ENCODE measurements around the gene CRISPLD2. TPM values are rescaled to one million over a fixed set of nuclear protein-coding genes. Genes with fewer than 3 reads are reported as not detected.
"Not testable (repeated sequence)": the region's sequence is repeated elsewhere in the genome, so short reads cannot be mapped to it uniquely, and the experiment has no call there.

The CRISPLD2 gene
- polyA plus RNA-seq, 2 donors = 3.7 to 8.8 TPM

DNA sequence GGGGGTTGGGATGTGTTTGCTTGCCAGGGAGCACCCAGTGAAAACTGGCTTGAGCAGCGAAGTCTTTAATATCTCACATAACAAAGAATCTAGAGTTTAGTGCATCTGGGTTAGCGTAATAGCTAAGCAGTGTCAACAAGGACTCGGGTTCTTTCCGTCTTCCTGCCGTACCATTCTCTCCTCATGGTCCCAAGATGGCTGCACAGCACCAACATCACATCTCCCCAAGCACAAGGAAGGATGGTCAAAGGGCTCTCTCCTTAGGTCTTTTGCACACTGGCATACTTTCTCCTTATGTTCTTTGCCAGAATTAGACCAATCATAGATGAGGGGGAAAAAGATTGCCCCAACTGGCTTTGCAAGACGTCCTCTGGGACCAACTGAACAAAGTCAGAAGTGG, 30.9 kb downstream of the CRISPLD2 start:
- H3K36me3 ChIP-seq (ENCODE audit: control insufficient read depth in 2 of 2, insufficient read depth in 2 of 2, low read length in 1 of 2) = peaks cover 0 to 5% of the 10 kb centered on the region in 2 donors
- no peak overlapping the region for H3K4me3 ChIP-seq (ENCODE audit: low read depth in 1 of 2, low read length in 2 of 2)
- no peaks in the 10 kb centered on the region for H3K9me3 ChIP-seq (ENCODE audit: control insufficient read depth in 2 of 2, insufficient read depth in 1 of 2, low read depth in 1 of 2, low read length in 1 of 2)
- no peaks in the 10 kb centered on the region for H3K27me3 ChIP-seq (ENCODE audit: control insufficient read depth in 1 of 2, insufficient read depth in 2 of 2, low read length in 2 of 2)
- WGBS, 2 donors = 93 to 96% methylated on average over 6 of the region's 6 CpGs
- H3K4me1 ChIP-seq (ENCODE audit: control insufficient read depth in 2 of 2, insufficient read depth in 2 of 2, low read length in 1 of 2) = no peaks in the 10 kb centered on the region
- no peak overlapping the region for H3K27ac ChIP-seq (ENCODE audit: low read depth in 2 of 2, low read length in 1 of 2)

DNA sequence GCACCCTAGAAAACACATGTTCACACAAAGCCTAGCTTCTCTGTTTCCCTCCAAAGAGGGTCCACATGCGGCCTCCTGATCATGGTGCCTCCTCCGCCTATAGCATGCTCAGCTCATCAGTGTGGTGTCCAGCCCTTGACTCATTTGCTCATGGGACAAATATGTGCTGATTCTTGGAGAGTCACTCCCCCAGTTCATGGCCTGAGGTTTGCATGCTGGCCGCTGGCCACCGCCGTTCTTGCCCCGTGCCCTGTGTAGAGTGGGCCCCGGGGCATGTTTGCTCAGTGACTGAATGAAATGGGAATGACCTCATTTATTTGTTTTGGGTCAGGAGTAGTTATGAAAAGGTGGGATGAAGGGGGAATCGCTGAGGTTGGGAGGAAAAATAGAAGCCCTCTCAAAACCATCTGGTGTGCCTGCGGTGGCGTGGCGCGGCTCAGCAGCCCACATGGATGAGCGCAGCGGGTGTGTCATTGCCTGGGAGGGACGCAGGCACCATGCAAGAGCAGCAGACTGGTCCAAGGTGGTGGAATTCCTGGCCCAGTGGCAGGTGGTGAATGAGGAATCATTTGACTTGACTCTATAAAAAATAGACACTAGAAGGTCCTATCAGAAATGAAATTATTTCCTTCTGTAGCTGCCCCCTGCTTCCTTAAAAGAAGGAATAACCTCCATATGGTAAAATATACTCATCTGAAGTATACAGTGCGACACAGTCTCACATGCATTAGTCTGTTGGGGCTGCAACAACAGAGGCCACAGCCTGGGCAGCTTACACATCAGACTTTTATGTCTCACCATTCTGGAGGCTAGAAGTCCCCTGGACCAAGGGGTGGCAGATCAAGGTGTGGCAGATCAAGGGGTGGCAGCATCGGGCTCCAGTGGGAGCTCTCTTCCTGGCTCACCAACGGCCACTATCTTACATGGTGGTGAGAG, 31.7 kb downstream of the CRISPLD2 start:
- H3K27ac ChIP-seq (ENCODE audit: low read depth in 2 of 2, low read length in 1 of 2) = no peak overlapping the region

DNA sequence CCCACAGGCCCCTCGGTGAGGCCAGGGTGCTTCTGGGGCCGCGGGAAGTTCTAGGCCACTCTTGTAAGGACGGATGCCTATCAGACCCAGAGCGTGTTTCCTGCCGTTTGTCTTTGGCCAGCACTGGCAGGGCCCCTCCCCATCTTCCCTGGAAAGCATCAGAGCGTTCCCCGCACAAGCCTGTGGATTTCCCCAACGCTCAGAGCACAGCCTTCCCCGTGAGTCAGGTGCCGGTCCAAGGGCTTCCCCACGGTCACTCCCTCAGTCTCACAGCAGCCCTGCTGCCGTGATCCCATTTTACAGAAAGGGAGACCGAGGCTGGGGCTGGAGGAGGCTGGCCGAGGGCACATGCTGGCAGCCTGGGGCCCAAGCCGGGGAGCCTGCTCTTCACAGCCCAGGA, 33.7 kb downstream of the CRISPLD2 start:
- WGBS, 2 donors = 73 to 77% methylated on average over 16 of the region's 16 CpGs
- no peak overlapping the region for H3K27ac ChIP-seq (ENCODE audit: low read depth in 2 of 2, low read length in 1 of 2)

More for the DNA sequence above, 31.7 kb downstream of the CRISPLD2 start:
- H3K36me3 ChIP-seq (ENCODE audit: control insufficient read depth in 2 of 2, insufficient read depth in 2 of 2, low read length in 1 of 2) = peaks cover 0 to 2% of the 10 kb centered on the region in 2 donors
- no peak overlapping the region for H3K4me3 ChIP-seq (ENCODE audit: low read depth in 1 of 2, low read length in 2 of 2)
- H3K9me3 ChIP-seq (ENCODE audit: control insufficient read depth in 2 of 2, insufficient read depth in 1 of 2, low read depth in 1 of 2, low read length in 1 of 2) = no peaks in the 10 kb centered on the region
- H3K4me1 ChIP-seq (ENCODE audit: control insufficient read depth in 2 of 2, insufficient read depth in 2 of 2, low read length in 1 of 2) = no peaks in the 10 kb centered on the region
- 68 to 74% methylated on average over 18 of the region's 18 CpGs for WGBS, 2 donors
- no peaks in the 10 kb centered on the region for H3K27me3 ChIP-seq (ENCODE audit: control insufficient read depth in 1 of 2, insufficient read depth in 2 of 2, low read length in 2 of 2)

DNA sequence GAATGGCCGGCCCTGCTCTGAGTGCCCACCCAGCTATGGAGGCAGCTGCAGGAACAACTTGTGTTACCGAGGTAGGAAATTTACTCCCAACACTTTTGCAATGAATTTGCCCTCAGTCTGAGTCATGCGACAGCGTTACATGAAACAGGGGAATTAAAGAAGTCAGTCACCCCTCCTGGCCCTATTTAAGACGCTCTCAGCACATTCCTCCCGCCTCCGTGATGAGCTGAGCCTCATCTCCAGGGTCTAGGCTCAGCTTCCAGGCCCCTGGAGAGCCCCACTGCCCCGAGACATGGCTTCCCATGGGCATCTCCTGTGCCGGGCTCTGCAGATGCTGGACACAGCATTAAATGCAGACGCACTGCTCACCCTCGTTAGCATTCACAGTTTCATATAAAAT, 35.0 kb downstream of the CRISPLD2 start:
- H3K27ac ChIP-seq (ENCODE audit: low read depth in 2 of 2, low read length in 1 of 2) = no peak overlapping the region
- H3K4me1 ChIP-seq (ENCODE audit: control insufficient read depth in 2 of 2, insufficient read depth in 2 of 2, low read length in 1 of 2) = no peaks in the 10 kb centered on the region
- no peak overlapping the region for H3K4me3 ChIP-seq (ENCODE audit: low read depth in 1 of 2, low read length in 2 of 2)
- H3K36me3 ChIP-seq (ENCODE audit: control insufficient read depth in 2 of 2, insufficient read depth in 2 of 2, low read length in 1 of 2) = peaks cover 0 to 1% of the 10 kb centered on the region in 2 donors
- H3K9me3 ChIP-seq (ENCODE audit: control insufficient read depth in 2 of 2, insufficient read depth in 1 of 2, low read depth in 1 of 2, low read length in 1 of 2) = no peaks in the 10 kb centered on the region
- H3K27me3 ChIP-seq (ENCODE audit: control insufficient read depth in 1 of 2, insufficient read depth in 2 of 2, low read length in 2 of 2) = no peaks in the 10 kb centered on the region
- WGBS, 2 donors = 84 to 88% methylated on average over 11 of the region's 11 CpGs

More for the DNA sequence above, 33.7 kb downstream of the CRISPLD2 start:
- Histone ChIP-seq H3K9me3 (ENCODE audit: control insufficient read depth in 2 of 2, insufficient read depth in 1 of 2, low read depth in 1 of 2, low read length in 1 of 2) (no peaks in the 10 kb centered on the region), H3K4me1 (ENCODE audit: control insufficient read depth in 2 of 2, insufficient read depth in 2 of 2, low read length in 1 of 2) (no peaks in the 10 kb centered on the region), H3K4me3 (ENCODE audit: low read depth in 1 of 2, low read length in 2 of 2) (no peak overlapping the region), H3K36me3 (ENCODE audit: control insufficient read depth in 2 of 2, insufficient read depth in 2 of 2, low read length in 1 of 2) (peaks cover 0 to 1% of the 10 kb centered on the region in 2 donors), H3K27me3 (ENCODE audit: control insufficient read depth in 1 of 2, insufficient read depth in 2 of 2, low read length in 2 of 2) (no peaks in the 10 kb centered on the region)

DNA sequence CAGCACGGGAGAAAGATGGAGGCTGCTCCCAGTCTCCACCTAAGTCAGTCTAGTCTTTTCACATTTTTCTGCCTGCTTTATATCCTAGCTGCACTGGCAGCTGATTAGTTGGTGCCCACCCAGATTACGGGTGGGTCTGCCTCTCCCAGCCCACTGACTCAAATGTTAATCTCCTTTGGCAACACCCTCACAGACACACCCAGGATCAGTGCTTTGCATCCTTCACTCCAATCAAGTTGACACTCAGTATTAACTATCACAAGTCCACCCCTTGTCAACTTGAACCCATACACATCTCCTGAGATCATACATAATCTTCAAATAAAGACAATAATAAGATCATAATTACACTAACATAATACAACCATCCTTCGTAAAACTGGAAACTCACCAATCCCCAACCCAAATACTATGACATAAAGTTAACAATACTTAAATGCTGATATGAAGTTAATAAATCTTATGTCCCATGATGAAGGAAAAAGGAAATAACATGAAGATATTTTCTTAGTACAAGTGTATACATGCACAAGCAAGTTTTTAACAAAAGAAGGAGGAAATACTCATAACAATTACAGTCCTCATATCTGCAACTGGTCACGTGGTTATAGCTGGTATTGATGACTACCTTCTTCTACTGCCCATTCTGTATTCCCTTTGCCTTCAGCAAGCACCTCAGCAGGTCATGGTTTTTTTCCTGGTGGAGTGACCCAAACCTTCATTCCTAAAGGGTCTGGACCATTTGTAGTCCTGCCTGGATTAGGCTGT, 35.8 kb downstream of the CRISPLD2 start:
- H3K4me1 ChIP-seq (ENCODE audit: control insufficient read depth in 2 of 2, insufficient read depth in 2 of 2, low read length in 1 of 2); H3K27ac ChIP-seq (ENCODE audit: low read depth in 2 of 2, low read length in 1 of 2); H3K4me3 ChIP-seq (ENCODE audit: low read depth in 1 of 2, low read length in 2 of 2); H3K9me3 ChIP-seq (ENCODE audit: control insufficient read depth in 2 of 2, insufficient read depth in 1 of 2, low read depth in 1 of 2, low read length in 1 of 2); H3K36me3 ChIP-seq (ENCODE audit: control insufficient read depth in 2 of 2, insufficient read depth in 2 of 2, low read length in 1 of 2); H3K27me3 ChIP-seq (ENCODE audit: control insufficient read depth in 1 of 2, insufficient read depth in 2 of 2, low read length in 2 of 2): not testable (repeated sequence)
- WGBS, 2 donors = 63 to 72% methylated on average over 4 of the region's 4 CpGs

DNA sequence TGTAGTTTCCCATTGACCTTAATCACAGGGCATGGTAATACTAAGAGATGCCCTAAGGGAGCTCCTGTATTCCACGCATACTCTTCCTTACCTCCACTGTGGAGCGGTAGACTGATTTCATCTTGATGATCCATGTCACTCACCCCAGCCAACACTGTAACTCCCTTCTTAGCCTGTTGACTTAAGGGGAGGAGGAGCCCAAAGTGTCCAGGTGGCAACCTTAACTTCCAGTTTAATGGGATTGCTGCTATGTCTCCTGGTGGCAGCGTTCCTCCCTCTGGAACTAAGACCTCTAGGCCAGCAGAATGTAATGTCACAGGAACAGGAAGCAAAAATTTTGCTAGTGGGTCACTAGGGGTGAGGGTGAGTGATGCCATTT, 36.4 kb downstream of the CRISPLD2 start:
- H3K36me3 ChIP-seq (ENCODE audit: control insufficient read depth in 2 of 2, insufficient read depth in 2 of 2, low read length in 1 of 2); H3K9me3 ChIP-seq (ENCODE audit: control insufficient read depth in 2 of 2, insufficient read depth in 1 of 2, low read depth in 1 of 2, low read length in 1 of 2): not testable (repeated sequence)
- 86 to 91% methylated on average over 3 of the region's 3 CpGs for WGBS, 2 donors

DNA sequence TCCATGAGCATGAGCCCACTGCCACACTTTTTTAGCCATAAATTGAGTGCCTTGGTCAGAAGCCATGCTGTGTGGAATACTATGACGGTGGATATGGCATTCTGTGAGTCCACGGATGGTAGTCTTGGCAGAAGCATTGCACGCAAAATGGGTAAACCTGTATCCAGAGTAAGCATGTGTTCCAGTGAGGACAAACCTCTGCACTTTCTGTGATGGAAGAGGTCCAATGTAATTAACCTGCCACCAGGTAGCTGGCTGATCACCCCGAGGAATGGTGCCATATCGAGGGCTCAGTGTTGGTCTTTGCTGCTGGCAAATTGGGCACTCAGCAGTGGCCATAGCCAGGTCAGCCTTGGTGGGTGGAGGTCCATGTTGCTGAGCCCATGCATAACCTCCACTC, 37.0 kb downstream of the CRISPLD2 start:
- not testable (repeated sequence) for H3K36me3 ChIP-seq (ENCODE audit: control insufficient read depth in 2 of 2, insufficient read depth in 2 of 2, low read length in 1 of 2); H3K9me3 ChIP-seq (ENCODE audit: control insufficient read depth in 2 of 2, insufficient read depth in 1 of 2, low read depth in 1 of 2, low read length in 1 of 2); H3K27ac ChIP-seq (ENCODE audit: low read depth in 2 of 2, low read length in 1 of 2); H3K4me3 ChIP-seq (ENCODE audit: low read depth in 1 of 2, low read length in 2 of 2); H3K4me1 ChIP-seq (ENCODE audit: control insufficient read depth in 2 of 2, insufficient read depth in 2 of 2, low read length in 1 of 2); H3K27me3 ChIP-seq (ENCODE audit: control insufficient read depth in 1 of 2, insufficient read depth in 2 of 2, low read length in 2 of 2)
- WGBS, 2 donors = 93 to 95% methylated on average over 5 of the region's 5 CpGs

More for the DNA sequence above, 36.4 kb downstream of the CRISPLD2 start:
- H3K4me1 ChIP-seq (ENCODE audit: control insufficient read depth in 2 of 2, insufficient read depth in 2 of 2, low read length in 1 of 2); H3K27ac ChIP-seq (ENCODE audit: low read depth in 2 of 2, low read length in 1 of 2); H3K27me3 ChIP-seq (ENCODE audit: control insufficient read depth in 1 of 2, insufficient read depth in 2 of 2, low read length in 2 of 2); H3K4me3 ChIP-seq (ENCODE audit: low read depth in 1 of 2, low read length in 2 of 2): not testable (repeated sequence)

DNA sequence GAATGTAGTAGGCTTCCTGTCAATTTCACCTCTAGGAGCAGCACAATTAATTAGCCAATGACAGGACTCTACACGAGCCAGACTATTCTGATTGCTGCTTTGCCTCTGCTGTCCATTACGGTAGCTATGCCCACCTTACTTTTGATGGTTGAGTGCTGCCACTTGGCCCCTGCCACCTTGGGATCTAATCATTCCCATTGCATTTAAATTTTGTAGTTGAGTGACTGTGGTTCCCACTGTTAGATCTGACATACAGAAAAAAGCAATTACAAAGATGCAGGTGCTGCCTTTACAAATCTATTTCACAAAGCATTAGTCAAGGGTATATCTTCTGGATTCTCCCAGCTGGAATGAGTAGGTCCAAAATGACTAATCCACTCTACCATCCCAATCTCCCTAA, 39.9 kb downstream of the CRISPLD2 start:
- Histone ChIP-seq H3K4me1 (ENCODE audit: control insufficient read depth in 2 of 2, insufficient read depth in 2 of 2, low read length in 1 of 2) (no peaks in the 10 kb centered on the region), H3K27me3 (ENCODE audit: control insufficient read depth in 1 of 2, insufficient read depth in 2 of 2, low read length in 2 of 2) (no peaks in the 10 kb centered on the region), H3K36me3 (ENCODE audit: control insufficient read depth in 2 of 2, insufficient read depth in 2 of 2, low read length in 1 of 2) (no peaks in the 10 kb centered on the region), H3K4me3 (ENCODE audit: low read depth in 1 of 2, low read length in 2 of 2) (no peak overlapping the region), H3K27ac (ENCODE audit: low read depth in 2 of 2, low read length in 1 of 2) (no peak overlapping the region), H3K9me3 (ENCODE audit: control insufficient read depth in 2 of 2, insufficient read depth in 1 of 2, low read depth in 1 of 2, low read length in 1 of 2) (no peaks in the 10 kb centered on the region)
- WGBS, 2 donors = 91 to 98% methylated on average over 2 of the region's 2 CpGs

DNA sequence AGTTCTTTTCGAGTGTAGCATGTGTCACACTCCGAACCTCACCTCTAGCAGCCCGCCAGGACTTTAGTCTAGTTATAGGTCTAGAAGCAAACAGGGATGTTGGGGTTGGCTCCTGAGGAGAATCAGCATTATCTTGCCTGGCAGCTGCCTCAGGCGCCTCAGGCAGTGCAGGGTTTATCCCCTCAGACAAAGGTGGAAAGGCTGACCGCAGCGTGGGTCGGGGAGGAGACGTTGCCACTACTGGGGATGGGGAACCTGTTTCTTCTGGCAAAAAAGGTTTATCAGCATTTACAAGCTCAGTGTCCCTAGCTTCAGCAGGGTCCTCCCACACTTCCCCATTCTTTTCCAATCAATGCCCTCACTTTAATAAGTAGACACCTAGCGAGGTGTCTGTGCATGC, 40.6 kb downstream of the CRISPLD2 start:
- 93 to 96% methylated on average over 9 of the region's 9 CpGs for WGBS, 2 donors
- Histone ChIP-seq H3K4me1 (ENCODE audit: control insufficient read depth in 2 of 2, insufficient read depth in 2 of 2, low read length in 1 of 2) (no peaks in the 10 kb centered on the region), H3K27ac (ENCODE audit: low read depth in 2 of 2, low read length in 1 of 2) (no peak overlapping the region), H3K27me3 (ENCODE audit: control insufficient read depth in 1 of 2, insufficient read depth in 2 of 2, low read length in 2 of 2) (no peaks in the 10 kb centered on the region), H3K9me3 (ENCODE audit: control insufficient read depth in 2 of 2, insufficient read depth in 1 of 2, low read depth in 1 of 2, low read length in 1 of 2) (no peaks in the 10 kb centered on the region), H3K36me3 (ENCODE audit: control insufficient read depth in 2 of 2, insufficient read depth in 2 of 2, low read length in 1 of 2) (no peaks in the 10 kb centered on the region), H3K4me3 (ENCODE audit: low read depth in 1 of 2, low read length in 2 of 2) (no peak overlapping the region)
